Stimulated activated CD4-positive, alpha-beta T cell treated with anti-CD3 and anti-CD28 coated beads, Interleukin-1b, Interleukin-23, amount 100 ng/mL, for 4 hours (primary cell): Measurements from ENCODE around the gene GATAD2B.
"Not testable (repeated sequence)": the region's sequence is repeated elsewhere in the genome, so short reads cannot be mapped to it uniquely, and the experiment has no call there.

Experiments
- DNase-seq, 2 donors: peaks; one replicate each; pipeline ENCODE4 v3.0.0-alpha.2; 2020; ENCODE audit warnings: low read depth in 2 of 2

The GATAD2B gene

DNA sequence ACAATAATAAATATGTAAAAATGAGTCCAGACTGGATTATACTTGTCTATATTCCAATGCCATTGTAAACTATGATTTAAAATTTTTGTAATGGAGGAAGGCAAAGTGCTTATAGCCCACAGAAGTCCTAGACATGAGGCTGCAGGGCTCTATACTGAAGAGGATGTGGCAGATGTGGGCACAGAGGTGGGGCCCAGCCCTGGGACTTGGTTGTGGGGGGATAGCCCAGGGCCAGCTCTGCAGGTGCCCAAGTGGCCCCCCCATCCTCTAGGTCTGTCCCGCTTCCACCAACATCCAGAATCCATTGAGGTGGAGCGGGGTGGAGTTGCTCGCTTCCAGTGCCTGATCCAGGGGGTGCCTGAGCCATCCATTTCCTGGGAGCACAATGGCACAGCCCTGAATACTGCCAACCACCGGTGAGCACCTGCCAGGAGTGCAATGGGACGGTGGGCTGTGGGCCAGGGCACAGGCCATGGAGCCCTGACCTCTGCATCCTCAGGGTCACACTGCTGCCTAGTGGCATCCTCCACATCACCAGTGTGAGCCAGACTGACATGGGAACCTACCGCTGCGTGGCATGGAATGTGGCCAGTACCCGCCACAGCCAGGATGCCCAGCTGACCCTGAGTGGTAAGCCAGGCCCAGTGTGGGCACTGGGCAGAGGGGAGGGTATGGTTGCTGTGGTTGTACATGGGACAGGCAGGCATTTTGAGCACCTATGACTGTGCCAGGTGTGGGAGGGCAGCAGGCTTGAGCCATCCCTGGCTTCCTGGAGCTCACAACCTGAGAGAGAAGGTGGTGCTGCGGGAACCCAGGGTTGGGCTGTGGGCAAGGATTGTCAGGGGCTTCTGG is 126.6 kb downstream of the GATAD2B start:
- DNase-seq, result no peak

DNA sequence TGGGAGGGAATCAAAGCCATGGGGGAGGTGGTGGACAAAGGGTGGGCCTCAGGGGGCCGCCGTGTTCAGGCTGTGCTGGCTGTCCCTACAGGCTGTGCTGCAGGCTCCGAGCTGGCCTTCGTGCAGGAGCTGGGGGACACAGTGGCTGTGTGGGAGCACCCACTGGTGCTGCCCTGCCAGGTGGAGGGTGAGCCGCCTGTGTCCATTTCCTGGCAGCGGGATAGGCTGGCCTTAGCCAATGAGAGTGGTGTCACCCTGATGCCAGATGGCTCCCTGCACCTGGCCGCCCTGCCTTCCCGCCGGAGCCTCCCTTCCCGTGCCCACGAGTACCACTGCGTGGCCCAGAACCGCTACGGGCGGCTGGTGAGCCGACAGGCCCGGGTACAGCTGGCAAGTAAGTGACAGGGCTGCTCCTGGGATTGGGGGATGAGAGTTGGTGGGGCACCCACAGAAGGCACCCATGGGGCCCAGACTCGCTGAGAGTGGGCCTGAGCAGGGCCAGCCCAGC is 127.4 kb downstream of the GATAD2B start:
- no peak for DNase-seq

DNA sequence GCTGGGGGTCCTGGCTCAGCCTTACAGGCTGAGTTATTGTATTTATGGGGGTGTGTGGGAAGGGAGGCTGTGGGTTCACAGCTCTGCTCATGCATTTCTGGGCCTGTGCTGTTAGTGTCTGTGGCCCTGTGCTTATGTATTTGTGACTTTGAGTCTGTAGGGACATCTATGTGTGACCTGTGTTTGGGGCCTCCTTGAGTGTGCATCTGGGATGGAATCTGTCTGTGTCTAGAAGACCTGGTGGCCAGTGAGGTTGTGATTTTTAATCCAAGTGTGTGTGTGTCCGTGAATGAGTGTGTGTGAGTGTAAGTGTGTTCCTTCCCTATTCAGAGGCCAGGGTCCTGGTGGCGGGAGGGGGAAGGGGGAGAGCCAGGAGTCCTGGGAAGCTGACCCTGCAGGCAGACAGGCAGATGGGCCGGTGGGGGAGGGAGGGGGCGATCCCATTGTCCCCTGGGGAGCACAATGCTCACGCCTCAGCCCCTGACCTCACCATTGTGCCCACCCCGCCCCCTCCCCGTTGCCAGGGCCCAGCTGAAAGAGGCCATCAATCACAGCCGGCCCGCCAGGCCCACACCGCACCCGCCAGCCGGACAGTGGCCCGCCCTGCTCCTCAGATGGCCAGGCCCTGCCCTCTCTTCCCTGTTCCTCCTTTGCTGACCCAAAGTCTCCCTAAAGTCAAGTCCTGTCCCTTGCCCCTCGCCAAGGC is 128.0 kb downstream of the GATAD2B start:
- no peak for DNase-seq

DNA sequence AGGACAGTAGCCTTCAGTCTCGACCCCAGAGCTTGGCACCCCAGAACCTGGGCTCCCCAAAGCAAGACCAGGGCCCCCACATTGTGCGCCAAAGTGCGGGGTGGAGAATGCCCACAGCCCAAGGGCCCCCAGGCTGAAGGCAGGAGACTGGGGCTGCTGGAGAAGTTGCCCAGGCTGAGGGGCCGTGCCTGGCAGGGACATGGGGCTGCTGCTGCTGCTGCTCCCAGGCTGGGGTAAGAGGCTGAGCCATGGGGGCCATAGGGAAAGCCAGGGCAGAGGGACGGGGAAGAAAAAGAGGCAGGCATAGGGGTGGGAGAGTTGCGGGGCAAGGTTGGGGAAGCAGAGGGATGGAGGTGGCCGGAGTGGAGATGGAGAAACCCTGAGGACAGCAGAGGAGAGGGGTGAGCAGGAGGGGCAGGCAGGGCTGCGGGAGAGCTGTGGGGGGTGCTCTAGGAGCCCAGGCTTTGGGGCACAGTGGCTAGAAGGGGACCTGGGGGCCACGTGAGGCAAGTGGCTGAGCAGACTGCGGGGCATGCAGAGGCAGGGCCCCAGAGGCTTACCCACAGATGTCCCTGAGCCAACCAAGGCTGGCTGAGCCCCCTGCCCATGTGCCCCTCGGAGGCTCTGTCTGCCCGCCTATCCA is 128.7 kb downstream of the GATAD2B start:
- no peak for DNase-seq

DNA sequence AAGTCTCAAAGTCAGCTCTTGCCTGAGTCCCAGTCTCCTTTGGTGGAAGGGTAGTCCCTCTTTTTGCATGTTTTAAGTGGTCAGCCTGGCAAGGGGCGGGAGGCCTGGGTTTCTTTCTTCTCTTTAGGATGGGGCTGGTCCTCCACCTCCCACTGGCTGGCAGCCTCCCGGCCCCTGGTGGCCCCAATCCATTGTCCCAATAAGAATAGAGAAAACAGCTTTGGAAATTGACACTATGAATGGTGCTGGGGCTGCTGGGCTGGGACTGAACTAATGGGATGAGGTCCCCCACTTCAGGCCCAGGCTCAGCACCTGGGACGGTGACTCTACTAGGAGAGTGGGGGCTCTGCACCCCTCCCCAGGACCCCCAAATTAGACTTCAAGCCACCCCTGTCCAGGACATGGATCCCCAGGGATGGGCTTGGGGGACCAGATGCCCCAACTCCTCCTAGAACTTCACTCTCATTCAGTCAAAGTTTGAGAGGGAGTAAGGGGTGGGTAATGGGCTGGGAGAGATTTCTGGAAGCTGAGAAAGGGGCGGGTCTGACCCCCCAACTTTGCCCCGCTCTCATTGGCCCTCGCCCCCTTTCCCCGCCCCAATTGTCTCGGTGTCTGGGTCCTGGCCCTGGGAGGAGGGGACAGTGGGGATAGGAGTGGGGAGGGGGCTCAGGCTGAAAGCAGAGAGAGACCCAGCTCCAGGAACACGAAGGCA is 129.4 kb downstream of the GATAD2B start:
- DNase-seq, result no peak

DNA sequence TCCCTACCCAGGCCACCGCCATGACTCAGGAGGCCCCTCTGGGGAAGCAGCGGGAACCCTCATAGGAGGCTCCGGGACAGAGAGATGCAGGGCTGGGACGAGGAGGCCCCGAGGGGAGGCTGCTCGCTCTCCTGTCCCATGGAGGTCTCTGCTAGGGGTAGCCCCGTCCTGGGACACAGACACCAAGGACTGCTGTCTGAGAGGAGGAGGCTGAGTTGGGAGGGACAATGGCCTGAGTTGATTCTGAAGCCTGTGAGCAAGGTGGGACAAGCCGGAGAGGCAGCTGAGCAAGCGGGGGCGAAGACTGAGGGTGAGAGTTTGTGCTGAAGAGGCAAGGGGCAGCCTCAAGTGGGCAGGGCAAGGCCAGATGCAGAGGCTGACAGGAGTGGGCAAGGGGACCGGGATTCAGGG is 130.1 kb downstream of the GATAD2B start:
- DNase-seq, result no peak

DNA sequence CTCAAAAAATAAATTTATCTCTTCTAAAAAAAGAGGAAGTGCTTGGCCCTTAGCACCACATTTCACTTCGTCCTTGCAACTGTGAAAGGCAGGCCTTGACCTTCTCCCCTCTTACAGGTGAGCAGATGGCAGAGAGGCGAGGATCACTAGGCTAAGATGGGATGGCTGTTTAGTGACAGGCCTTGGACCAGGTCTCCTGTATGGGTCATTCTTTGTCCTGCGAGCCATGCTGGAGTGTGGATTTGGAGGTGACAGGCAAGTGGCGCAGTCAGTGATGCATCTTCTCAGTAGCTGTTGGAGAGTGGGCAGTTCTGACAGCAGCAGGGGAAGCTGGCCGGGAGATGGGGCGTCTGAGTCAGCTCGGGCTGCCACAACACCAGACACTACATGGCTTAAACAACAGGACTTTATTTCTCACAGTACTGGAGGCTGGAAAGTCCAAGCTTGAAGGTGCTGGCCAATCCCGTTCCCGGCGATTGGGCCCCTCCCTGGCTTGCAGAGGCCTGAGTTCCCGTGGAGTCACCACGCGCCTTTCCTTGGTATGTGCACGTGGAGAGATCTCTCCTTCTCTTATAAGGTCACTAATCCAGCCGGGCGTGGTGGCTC is 131.0 kb downstream of the GATAD2B start:
- DNase-seq, result no peak

DNA sequence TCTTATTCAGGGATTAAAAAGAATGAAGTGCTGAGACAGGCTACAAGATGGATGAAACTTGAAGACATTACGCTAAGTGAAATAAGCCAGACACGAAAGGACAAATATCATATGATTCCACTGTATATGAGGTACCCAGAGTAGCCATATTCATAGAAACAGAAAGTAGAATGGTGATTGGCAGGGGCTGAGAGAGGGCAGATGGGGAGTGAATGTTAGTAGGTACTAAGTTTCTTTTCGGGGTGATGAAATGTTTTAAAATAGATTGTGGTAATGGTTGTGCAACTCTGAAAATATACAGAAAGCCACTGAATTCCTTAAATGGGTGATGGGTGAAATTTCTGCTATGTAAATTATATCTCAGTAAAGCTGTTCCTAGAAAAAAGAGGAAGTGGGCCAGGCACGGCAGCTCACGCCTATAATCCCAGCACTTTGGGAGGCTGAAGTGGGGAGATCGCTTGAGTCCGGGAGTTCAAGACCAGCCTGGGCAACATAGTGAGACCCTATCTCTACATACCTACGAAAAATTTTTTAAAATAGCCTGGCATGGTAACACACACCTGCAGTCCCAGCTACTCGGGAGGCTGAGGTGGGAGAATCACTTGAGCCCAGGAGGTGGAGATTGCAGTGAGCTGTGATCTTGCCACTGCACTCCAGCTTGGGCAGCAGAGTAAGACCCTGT is 131.7 kb downstream of the GATAD2B start:
- no peak for DNase-seq

DNA sequence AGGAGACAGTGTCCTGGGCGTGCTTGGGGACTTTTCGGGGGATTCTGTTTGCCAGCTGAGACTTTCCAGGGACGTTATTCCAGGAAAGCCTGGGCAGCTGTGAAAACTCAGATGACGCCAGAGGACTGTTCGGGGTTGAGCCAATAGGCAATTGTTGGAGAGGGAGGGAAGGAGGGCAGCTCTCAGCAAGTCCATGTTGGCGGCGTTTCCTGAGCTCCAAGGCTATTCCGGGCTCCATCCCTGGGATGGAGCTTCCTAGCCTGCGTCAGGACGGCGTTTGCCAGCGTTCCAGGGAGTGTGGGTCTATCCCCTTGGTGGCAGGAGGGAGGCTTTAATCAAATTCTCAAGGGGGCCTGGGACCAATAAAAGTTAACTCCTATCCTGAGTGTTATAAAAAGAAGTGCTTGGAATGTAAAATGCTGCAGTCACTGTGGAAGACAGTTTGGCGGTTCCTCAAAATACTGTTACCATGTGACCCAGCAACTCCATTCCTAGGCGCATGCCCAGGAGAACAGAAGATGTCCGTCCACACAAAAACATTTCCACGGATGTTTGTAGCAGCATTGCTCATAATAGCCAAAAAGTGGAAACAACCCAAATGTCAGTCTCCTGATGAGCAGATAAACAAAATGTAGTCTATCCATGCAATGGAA is 132.3 kb downstream of the GATAD2B start:
- DNase-seq, result no peak

DNA sequence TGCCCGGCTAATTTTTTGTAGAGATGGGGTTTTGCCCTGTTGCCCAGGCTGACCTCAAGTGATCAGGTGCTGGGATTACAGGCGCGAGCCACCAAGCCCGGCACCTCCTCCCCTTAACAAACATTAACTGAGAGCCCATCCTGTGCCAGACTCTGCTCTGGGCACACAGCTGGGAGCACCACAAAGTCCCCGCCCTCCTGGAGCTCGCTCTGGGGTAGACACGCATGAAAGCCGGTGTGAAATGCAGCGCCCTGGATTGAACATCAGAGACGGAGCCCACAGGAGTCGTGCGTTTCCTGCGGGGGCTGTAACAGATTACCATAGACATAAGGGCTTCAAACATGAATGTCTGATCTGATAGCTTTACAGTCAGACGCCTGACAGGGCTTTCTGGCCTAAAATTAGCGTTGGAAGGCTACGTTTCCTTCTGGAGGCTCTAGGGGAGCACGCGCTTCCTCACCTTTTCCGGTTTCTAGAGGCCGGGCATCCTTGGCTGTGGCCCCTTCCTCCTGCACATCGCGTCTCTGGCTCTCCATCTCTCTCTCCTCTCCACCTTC is 133.2 kb downstream of the GATAD2B start:
- no peak for DNase-seq

DNA sequence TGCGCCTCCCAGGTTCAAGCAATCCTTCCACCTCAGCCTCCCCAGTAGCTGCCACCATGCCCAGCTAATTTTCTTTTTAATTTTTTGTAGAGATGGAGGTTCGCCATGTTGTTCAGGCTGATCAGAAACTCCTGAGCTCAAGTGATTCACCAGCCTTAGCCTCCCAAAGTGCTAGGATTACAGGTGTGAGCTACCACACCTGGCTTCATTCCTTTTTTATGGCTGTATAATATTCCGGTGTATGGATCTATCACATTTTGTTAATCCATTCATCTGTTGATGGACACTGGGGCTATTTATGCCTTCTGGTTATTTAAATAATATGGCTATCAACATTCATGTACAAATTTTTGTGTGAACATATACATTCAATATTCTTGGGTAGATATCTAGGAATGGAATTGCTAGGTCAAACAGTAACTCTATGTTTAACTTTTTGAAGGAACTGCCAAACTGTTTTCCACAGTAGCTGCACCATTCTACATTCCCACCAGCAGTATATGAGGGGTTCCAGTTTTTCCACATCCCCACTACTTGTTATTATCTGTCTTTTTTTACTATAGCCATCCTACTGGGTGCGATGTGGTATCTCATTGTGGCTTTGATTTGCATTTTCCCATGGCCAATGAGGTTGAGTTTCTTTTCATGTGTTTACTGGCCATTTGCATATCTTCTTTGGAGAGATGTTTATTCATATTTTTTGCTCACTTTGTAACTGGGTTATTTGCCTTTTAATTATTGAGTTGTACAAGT is 136.6 kb downstream of the GATAD2B start:
- DNase-seq, result no peak

DNA sequence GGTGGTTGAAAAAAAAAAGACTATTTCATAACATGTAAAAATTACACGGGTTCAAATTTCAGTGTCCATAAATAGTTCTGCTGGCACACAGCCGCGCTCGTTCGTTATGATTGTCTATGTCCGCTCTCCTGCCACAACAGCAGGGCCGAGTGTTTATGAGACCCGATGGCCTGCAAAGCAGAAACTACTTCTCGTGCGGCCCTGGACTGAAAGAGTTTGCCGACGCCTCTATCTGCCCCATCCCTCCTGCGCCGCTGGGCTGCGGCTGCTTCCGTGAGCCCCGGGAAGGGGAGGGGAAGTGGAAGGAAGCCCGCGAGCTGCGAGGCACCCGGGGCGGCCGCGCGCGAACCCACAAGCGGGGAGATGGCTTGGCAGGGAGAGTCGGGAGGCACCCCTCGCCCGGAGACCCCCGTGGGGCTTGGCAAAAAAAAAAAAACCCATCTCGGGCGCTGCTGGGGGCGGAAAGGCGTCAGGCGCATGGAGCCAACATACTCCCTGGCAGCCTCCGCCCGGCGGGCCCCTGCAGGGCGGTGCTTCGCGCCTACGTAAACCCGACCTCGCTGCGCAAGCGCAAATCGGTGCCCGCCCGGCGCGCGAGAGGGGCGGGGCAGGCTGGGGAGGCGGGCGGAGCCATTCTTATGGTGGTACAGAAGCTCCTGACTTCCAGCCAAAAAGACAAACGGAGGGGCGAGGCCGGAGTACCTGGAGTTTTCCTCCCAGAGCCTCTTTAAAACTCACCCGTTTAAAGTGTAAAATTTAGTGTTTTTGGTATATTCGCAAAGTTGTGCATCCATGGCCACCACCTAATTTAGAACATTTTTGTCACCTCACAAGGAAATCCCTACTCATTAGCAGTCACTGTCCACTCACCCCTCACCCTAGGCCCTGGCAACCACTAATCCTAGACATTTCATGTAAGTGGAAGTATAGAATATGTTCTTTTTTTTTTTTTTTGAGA is 139.3 kb downstream of the GATAD2B start:
- peak; percentile 88 to 89 for DNase-seq

DNA sequence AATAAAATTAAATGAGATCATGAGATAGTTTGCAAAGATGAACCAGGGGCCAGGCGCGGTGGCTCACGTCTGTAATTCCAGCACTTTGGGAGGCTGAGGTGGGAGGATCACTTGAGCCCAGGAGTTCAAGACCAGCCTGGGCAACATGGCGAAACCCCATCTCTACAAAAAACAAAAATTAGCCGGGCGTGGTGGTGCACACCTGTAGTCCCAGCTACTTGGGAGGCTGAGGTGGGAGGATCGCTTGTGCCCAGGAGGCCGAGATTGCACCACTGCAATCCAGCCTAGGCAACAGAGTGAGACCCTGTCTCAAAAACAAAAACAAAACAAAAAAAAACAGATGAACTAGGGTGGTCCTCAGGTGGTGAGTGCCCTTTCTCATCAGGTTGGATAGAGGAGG is 140.1 kb downstream of the GATAD2B start:
- DNase-seq, result not testable (repeated sequence)

DNA sequence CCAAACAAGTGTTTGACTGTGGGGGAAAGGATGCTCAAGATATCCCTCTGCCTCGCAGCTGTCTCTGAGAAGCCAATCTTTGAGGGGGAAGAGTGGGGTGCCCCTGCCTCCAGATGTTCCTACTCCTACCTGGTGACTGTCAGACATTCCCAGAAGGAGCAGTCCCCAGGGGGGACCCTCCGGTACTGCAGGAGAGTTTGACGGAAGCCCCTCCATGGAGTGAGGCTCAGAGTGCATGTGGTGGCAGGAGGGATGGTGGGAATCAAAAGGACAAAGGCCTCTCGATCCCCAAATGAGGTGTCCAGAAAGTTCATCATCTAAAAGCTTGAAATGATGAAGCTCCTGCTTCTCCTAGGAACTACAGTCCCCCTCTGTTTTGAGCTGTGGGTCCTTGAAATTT is 142.2 kb downstream of the GATAD2B start:
- DNase-seq, result no peak

DNA sequence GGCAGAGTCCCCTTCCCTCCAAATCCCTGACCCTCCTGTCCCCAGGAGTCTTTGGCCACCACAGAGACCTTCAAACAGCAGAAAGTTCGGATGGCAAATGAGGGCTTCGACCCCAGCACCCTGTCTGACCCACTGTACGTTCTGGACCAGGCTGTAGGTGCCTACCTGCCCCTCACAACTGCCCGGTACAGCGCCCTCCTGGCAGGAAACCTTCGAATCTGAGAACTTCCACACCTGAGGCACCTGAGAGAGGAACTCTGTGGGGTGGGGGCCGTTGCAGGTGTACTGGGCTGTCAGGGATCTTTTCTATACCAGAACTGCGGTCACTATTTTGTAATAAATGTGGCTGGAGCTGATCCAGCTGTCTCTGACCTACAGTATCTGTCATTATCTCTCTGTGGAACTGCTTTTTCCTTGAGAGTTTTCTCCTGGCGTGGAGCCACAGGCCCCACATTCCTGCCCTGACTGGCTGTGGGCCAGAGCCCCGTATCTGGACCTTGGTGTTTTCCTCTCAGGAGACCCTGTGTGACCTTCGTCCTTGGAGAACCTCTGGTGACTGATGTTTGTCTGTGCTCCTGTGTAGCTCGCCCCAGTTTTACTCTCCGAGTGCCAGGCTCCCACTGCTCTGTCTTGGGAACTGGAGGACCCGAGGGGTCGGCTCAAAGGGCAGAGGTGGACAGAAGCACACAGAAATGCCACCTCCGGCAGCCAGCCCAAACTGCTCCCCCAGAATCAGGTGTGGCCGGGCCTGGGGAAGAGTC is 142.8 kb downstream of the GATAD2B start:
- DNase-seq, result no peak

DNA sequence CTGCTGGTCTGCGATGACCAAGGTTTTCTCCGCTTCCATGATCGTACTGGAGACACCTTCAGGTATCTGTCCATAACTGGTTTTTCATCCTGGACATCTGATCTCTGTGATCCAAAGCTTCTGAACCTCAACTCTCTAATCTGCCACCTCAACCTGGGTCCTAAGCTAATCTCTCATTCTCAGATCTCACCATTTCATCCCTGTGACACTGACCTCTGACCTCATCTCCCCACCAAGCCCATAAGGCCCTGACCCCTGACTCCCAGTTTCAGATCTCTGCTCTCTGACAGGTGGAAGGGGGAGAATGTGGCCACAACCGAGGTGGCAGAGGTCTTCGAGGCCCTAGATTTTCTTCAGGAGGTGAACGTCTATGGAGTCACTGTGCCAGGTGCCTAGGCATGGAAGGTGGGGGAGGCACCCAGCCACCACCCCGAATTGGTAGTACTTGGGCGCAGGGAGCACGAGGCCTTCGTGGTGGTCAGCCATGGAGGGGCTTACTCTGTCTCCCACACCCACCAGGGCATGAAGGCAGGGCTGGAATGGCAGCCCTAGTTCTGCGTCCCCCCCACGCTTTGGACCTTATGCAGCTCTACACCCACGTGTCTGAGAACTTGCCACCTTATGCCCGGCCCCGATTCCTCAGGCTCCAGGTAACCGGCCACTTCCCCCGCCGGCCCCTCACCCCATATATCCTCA is 143.8 kb downstream of the GATAD2B start:
- no peak for DNase-seq
